Measurements from ENCODE around the gene SIPA1L3. TPM values are rescaled to one million over a fixed set of nuclear protein-coding genes. Genes with fewer than 3 reads are reported as not detected.

The SIPA1L3 gene
- total RNA-seq, 1 donor from 2014 or later, result 27.1 TPM

DNA sequence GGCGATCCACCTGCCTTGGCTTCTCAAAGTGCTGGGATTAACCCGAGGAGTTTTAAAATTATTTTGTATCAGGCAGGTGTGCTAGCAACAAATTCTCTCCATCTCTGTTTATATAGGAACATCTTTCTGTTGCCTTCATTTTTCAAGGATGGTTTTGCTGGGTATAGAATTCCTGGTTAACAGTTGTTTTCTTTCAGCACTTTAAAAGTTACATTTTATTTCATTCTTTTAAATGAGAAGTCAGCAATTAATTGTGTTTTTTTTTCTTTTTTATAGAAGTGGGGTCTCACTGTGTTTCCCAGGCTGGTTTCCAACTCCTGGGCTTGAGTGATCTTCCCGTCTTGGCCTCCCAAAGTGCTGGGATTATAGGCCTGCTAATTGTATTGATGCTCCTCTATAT, 273.1 kb downstream of the SIPA1L3 start:
- TF ChIP-seq CTCF (IDR thresholded peaks at IDR 0.05), result no peak
- H3K27me3 ChIP-seq, result no peaks in the 10 kb centered on the region

GRCh38 chr19:38182536-38183210, 275.7 kb downstream of the SIPA1L3 start:
- no peak for DNase-seq (ENCODE audit: low spot score in 2 of 2)
- no peaks in the 10 kb centered on the region for H3K4me1 ChIP-seq
- no peaks in the 10 kb centered on the region for H3K27me3 ChIP-seq
- peaks cover 0 to 24% of the 10 kb centered on the region in 2 donors for H3K9me3 ChIP-seq
- H3K4me3 ChIP-seq, result no peak overlapping the region
- peaks cover 3 to 19% of the 10 kb centered on the region in 2 donors for H3K36me3 ChIP-seq
- no peak overlapping the region for H3K27ac ChIP-seq
- intact Hi-C loops (cut with DNase I), result no loop called here
- no peak for TF ChIP-seq CTCF (IDR thresholded peaks at IDR 0.05)

More for the DNA sequence above, 273.1 kb downstream of the SIPA1L3 start:
- peaks cover 3 to 19% of the 10 kb centered on the region in 2 donors for H3K36me3 ChIP-seq
- H3K27ac ChIP-seq, result no peak overlapping the region
- intact Hi-C loops (cut with DNase I), result no loop called here
- DNase-seq (ENCODE audit: low spot score in 2 of 2), result no peak
- peaks cover 0 to 24% of the 10 kb centered on the region in 2 donors for H3K9me3 ChIP-seq
- no peaks in the 10 kb centered on the region for H3K4me1 ChIP-seq
- H3K4me3 ChIP-seq, result no peak overlapping the region

DNA sequence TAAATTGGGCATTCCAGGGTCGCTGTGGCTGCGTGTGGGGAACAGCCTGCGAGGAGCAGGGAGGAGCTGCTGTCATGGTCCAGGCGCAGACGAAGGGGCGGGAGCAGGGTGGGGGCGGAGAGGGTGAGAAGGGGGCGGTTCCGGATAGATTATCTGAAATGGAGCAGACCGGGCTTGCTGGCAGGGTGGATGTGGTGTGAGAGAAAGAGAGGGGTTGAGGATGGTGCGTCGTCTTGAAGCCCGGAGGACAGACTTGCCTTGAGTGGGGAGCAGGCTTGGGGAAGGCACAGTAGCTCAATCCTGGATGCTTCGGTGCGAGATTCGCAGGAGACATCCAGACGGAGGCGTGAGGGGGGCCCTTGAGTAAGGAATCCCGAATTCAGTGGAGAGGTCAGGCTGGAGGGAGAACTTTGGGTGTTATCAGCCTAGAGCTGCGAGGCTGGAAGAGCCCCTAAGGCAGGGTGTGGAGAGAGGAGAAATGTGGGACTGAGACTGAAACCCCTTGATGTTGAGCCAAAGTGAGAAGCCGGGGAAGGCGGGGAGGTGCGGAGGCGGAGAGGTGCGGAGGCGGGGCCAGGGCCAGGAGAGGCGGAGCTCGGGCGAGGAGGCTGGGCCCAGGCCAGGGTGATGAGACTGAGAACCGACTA, 276.4 kb downstream of the SIPA1L3 start:
- H3K36me3 ChIP-seq, result peaks cover 3 to 19% of the 10 kb centered on the region in 2 donors
- no peaks in the 10 kb centered on the region for H3K4me1 ChIP-seq
- H3K27me3 ChIP-seq, result no peaks in the 10 kb centered on the region
- TF ChIP-seq CTCF (IDR thresholded peaks at IDR 0.05), result no peak
- H3K4me3 ChIP-seq, result peak overlapping the region; percentile 7 to 61
- intact Hi-C loops (cut with DNase I), result no loop called here
- no peak overlapping the region for H3K27ac ChIP-seq
- H3K9me3 ChIP-seq, result peaks cover 0 to 24% of the 10 kb centered on the region in 2 donors
- DNase-seq (ENCODE audit: low spot score in 2 of 2), result no peak

- no peak for TF ChIP-seq CTCF (IDR thresholded peaks at IDR 0.05)
- no peak for DNase-seq (ENCODE audit: low spot score in 2 of 2)
- Histone ChIP-seq H3K4me3 (no peak overlapping the region), H3K4me1 (no peaks in the 10 kb centered on the region), H3K27me3 (no peaks in the 10 kb centered on the region), H3K36me3 (peaks cover 3 to 15% of the 10 kb centered on the region in 2 donors), H3K9me3 (peaks cover 0 to 12% of the 10 kb centered on the region in 2 donors), H3K27ac (no peak overlapping the region)
- intact Hi-C loops (cut with DNase I), result no loop called here
Measured at GRCh38 chr19:38184815-38185214, 277.8 kb downstream of the SIPA1L3 start.

- DNase-seq (ENCODE audit: low spot score in 2 of 2), result no peak
- TF ChIP-seq CTCF (IDR thresholded peaks at IDR 0.05), result no peak
Measured at GRCh38 chr19:38185562-38185961, 278.6 kb downstream of the SIPA1L3 start.

More at GRCh38 chr19:38185562-38185961, 278.6 kb downstream of the SIPA1L3 start:
- no peaks in the 10 kb centered on the region for H3K4me1 ChIP-seq
- H3K4me3 ChIP-seq, result no peak overlapping the region
- H3K27ac ChIP-seq, result no peak overlapping the region
- peaks cover 0 to 4% of the 10 kb centered on the region in 2 donors for H3K9me3 ChIP-seq
- H3K27me3 ChIP-seq, result no peaks in the 10 kb centered on the region
- H3K36me3 ChIP-seq, result peaks cover 4 to 7% of the 10 kb centered on the region in 2 donors
- intact Hi-C loops (cut with DNase I), result no loop called here
